Suppressor macrophage (primary cell): ENCODE data around the gene STC2.
"Not testable (repeated sequence)": the region's sequence is repeated elsewhere in the genome, so short reads cannot be mapped to it uniquely, and the experiment has no call there.

Experiments used
- DNase-seq, 4 experiments: peaks; one replicate each; pipeline ENCODE4 v3.0.0-alpha.2; 2020 to 2022
- total RNA-seq, 17 experiments: gene quantifications; one replicate each; lab custom pipeline; 2026; ENCODE audit warnings: mixed read lengths in 6 of 17, inconsistent platforms in 3 of 17; lab: John Stamatoyannopoulos, UW

The STC2 gene, protein sequence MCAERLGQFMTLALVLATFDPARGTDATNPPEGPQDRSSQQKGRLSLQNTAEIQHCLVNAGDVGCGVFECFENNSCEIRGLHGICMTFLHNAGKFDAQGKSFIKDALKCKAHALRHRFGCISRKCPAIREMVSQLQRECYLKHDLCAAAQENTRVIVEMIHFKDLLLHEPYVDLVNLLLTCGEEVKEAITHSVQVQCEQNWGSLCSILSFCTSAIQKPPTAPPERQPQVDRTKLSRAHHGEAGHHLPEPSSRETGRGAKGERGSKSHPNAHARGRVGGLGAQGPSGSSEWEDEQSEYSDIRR
- total RNA-seq: 0 to 2.2 (median 0.03) reads per million in 17 experiments

DNA sequence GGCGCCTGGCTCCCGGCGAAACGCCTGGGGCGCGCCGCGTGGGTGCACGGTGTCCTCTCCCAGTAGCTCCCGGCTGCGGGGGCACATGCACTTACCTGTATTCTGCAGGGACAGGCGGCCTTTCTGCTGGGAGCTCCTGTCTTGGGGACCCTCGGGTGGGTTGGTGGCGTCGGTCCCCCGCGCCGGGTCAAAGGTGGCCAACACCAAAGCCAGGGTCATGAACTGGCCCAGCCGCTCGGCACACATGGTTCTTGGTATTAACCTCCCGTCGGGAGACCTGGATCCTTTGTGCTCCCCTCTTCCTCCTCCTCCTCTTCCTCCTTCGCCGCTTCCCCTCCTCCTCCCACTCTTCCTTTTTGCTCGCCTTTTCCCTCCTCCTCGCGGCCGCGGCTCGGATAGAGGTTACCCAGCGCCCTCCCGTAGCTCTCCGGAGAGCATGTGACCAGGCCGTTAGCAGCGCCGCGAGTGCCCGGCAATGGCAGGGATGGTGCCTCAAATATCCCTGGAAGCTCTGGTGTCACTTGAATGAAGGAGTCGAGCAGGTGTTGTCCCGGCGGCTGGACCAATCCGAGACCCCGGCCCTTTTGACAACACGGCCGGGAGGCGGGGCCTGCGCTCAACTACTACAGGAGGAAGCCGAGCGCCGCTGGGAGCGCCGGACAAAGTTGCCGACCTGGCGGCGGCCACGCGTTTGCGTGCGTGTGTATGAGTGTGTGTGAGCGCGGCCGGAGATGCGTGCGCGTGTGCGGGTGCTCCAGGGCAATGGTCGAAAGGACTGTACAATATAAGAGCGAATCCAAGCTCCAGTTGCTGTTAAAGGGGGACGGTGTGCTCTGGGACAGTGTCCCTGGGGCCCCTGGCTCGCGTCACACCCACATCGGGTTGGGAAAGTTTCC lies at the start of gene STC2:
Gene STC2, minus strand, starts transcription at position 467 of the 896 bp plus-strand sequence. Its CDS starts 221 bp downstream, at position 246.
- peak in 2 of 4 experiments; percentile 24 to 48 for DNase-seq

DNA sequence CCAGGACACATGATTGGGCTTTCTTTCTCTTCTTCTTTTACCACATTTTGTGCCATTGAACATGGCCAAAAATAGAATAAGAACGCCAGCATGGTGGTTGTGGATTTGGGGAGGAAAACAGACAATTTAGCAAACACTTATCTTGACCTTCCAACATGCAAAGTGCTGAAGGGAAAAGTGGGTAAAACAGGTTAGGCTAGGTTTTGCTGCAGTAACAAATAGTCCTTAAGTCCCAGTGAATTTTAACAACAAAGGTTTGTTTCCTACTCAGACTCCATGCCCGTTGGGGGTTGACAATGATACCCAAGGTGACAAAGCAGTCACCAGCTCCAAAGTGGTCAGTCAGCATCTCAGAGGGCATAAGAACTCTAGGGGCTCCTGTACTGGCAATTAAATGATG lies 43.2 kb upstream of the STC2 start:
- no peak for DNase-seq

DNA sequence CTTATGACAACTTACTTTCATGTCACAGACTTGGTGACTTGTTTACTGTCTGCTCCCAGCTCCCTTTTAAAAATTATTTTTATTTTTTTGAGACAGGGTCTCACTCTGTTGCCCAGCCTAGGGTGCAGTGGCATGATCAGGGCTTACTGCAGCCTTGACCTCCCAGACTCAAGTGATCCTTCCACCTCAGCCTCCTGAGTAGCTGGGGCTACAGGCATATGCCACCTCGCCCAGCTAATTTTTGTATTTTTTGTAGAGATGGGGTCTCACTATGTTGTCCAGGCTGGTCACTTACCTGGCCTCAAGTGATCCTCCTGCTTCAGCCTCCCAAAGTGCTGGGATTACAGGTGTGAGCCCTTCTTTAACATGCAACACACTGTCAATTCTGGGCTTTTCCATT lies 35.2 kb upstream of the STC2 start:
- DNase-seq: not testable (repeated sequence)

DNA sequence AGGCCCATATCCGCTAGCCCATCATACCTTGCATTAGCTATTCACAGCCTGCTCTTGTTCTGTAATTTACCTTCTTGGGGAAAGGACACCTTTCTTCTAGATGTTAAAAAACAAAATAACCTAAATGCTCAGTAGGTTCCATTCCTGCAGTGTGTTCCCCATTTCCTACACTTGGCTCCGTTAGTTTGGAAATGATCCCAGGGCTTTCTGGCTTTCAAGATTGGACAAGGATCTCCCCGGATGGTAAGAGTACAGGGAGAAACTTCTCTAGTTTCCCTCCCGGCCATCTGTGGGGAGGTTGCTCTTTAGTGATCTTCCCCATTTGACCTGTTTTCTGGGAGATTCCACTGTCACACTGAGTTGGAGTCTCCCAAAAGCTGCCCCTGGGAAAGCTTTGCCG lies 27.3 kb upstream of the STC2 start:
- no peak for DNase-seq

DNA sequence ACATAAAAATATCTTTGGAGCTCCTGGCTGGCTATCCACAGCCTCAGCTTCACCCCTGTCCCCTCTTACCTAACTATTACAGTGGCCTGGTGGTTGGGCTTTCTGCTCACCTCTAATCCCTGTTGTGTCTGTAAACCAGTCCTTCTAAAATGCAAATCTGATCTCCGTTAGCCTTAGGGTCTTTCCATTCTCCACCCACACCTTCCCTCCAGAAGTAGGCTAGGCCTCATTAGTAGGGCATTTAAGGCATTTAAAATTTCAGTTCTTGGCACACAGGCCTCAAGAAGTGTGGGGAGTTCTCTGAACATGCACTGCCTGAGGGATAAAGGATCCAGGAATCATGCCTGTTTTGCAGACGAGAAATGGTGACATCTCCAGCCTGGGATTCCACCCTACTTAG lies 26.4 kb upstream of the STC2 start:
- no peak for DNase-seq

DNA sequence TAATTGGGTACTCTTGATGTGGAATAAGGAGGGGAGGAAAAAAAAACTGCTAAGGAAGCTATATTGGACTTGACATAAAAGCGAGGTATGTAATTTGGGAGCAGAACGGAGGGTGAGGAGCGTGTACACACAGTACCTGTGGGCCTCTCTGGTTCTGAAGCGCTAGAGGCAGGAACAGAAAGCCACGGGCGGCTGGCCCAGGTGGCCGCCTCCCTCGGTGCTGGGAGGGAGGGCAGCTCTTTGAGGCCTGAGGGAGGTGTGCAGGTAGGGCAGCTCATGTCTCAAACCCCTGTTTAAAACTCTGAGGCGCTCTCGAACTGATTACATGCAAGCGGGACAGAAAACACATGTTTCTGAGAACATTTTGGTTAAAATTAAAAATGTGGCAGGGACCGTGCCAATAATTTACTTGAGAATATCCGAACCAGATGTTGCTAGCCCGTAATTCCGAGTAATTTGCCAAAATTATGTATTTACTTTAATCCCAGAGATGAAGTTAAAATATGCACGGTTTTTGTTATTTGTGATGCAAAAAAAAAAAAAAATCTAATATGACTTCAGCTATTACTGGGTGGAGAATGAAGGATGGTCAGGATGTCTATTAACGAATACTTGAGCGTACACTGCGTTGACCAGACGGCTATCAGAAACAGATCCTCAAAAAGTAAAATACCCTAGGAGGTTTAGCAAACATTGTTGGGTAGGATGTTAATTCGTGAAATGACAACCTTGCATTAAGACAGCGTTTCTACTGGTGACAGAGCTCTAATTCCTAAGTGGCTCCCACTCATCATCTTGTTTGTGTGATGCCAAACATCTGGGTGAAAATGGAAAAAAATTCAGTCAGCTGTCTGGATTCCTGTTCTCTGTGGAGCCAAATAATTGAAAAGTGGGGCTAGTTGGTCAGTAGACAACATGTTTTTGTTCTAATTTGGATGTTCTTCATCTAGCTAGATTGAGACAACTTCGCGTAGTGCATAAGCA lies 24.4 kb upstream of the STC2 start:
- DNase-seq: no peak

DNA sequence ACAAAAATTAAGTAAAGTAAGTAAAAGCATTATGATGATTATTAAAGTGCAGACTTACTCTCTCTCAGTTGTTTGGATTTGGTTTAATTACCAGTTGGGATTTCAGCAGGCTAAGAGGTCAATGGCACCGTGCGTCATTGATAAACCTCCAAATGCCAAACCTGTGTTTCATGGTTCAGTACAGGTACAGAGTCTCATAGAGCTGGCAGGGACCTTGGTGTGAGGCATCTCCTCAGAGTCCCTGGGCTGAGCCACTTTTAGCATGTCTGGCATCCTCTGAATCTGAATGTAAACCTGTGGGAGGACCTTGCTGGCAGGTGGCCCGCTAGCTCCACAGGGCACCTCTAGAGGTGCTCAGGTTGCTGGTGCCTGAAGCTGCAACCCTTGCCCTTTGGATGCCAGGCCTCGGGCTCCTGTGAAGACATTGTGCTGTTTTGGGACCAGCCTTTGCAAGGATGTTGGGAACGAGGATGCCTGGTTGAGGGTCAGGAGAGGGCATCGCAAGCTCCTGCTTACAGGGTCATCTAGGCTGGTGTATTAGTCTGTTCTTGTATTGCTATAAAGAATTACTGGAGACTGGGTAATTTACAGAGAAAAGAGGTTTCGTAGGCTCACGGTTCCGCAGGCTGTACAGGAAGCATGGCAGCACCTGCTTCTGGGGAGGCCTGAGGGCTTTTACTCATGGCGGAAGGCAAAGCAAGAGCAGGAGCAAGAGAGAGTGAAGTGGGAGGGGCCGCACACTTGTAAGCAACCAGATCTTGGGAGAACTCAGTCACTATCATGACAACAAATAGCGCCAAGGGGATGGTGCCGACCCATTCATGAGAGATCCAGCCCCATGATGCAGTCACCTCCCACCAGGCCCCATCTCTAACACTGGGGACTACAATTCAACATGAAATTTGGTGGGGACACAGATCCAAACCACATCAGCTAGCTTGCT lies 14.9 kb upstream of the STC2 start:
- DNase-seq: no peak

DNA sequence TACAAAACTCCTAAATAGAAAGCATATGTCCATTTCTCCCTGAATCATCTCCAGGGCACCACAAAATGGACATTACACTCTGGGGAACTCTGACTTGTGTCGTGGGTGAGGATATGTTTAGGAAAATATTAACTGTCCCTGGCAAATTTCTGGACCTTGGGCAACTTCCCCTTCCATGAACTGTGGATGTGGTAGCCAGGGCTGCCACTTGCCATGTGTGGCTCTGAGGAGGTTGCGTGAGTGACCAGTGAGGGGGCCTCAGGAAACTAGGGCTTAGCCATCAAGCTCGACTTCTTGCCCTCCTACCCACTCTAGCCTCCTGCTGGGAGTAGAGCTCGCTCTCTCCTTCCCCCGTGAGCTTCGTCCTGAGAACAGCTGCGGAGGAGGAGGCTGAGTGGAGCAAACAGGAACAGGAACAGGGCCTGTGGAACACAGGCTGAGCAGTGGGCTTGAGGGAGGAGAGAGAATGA lies 13.8 kb upstream of the STC2 start:
- peak; percentile 23 to 65 (median 56) for DNase-seq

DNA sequence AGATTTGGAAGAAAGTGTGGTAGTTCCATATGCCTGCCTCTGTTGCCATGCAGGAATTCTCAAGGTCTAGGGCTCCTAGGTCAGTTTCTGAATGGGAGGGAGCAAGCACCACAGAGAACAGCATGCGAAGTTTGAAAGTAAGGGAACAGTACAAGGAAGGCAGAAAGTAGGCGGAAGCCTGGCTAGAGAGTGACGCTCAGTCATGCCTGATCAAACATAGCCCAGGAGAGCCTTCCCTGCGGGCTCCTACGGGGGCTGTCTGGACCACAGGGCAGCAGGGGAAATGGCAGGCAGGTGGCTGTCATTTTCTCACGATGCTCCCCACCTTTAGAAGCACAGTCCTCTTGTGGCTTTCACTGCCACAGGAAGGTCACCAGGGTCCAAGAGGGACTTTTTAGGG lies 12.8 kb upstream of the STC2 start:
- no peak for DNase-seq

DNA sequence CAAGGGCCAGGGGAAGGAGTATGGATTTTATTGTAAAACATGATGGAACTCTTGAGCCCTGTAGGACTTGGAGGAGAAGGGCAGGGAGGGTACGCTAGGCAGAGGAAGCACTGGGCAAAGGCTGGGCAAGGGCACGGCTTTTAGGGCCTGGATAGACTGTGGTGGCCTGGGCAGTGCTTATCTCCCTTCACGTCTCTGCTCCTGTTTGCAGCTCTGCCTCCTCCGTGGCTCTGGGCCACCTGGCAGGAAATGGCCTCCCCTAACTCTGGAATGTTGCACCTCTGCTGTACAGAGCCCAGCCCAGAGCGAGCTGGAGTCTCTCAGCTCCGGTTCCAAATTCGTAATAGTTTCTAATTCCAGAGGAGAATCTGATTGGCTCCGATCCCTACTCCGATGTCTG lies 12.2 kb upstream of the STC2 start:
- no peak for DNase-seq

DNA sequence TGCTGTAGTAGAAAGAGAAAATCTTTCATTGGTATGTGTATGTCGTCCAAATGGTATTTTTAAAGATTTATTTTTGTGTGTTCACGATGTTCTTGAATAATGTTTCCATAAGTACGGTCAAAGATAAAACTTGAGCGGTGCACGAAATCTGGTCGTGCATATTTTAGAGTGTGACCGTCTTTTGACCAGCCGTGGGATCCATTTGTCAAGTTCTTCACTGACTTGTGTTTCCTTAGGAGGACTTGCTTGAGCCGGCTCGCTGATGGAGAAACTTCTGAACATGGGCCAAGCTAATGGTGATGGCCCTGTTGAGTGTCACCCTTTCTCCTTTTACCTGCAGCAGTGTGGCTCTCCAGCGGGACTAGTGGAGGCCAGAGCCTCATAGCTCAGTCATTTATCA lies 11.1 kb upstream of the STC2 start:
- no peak for DNase-seq

DNA sequence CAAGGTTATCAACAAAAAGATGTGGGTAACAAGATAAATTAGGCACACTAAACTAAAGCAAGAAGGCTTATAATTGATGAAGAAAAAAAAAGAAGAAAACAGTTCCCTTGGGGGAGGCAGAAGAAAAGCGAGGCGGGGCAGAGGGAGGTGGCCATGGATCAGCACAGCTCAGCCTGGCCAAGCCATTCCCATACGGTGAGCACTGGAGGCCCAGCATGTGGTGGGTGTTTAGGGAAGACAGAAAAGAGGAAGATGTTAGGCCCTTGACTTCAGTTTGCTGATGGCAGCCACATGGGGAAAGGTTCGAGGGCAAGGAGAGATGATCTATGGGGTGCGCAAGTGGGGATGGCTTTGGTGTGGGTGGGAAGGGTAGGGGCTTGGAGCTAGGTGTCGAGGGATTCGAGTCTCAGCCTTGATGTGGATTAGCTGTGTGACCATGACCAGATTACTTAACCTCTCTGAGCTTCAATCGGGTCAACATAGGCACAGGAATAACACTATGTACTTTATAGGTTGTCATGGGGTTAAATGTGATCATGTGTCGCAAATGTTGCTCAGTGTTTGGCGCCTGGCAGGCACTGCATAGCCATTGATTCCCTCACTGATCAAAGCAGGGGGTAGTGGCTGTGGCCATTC lies 10.3 kb upstream of the STC2 start:
- DNase-seq: peak in 3 of 4 experiments; percentile 10 to 29 (median 27)

DNA sequence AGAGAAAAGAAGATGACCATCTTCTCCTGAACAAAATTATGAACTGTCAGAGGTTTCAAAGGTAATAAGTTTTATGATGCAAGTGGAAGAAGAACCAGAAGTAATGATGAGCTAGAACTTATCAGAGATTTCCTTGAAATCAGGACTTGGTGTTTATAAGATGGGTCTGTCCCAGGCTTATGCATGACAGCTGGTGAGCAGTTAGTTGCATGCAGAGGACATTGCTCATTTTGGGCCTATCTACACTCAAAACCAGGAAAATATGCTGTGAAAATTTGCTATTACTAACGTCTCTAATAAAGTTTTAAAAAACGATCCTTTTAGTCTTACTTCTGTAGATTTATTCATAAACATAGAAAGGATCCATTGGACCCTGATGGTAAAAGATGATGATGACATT lies 6.6 kb upstream of the STC2 start:
- DNase-seq: no peak

DNA sequence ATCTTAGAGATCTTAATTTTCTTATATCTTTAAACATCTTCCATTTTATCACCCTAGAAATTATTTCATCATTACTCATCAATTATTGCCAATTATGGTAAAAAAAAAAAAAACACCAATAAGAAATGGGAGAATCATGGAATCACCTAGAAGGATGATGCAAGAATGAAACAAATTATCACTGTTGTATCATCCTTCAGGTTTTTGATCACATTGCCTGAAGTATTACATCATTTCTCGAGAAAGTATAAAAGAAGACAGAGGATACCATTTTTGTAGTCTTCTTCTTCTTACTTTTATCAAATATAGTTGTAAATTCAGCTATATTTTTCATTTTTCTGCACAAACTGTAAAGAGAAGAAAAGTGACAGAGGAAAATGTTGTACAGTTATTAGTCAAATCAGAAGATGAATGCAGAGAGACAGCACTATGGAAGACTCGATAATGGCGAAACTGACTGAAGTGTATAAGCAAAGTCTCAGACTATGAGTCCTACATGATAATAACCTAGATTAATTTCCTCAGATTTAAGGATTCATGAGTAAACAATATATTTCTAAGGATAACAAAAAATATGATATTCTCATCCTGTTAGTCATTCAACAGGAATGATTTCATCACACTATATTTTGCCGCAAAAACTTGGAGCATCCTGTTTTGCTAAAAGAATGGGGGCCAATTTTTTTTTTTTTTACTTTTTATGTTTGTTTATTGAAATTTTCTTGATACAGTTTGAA lies 5.9 kb upstream of the STC2 start:
- no peak for DNase-seq

DNA sequence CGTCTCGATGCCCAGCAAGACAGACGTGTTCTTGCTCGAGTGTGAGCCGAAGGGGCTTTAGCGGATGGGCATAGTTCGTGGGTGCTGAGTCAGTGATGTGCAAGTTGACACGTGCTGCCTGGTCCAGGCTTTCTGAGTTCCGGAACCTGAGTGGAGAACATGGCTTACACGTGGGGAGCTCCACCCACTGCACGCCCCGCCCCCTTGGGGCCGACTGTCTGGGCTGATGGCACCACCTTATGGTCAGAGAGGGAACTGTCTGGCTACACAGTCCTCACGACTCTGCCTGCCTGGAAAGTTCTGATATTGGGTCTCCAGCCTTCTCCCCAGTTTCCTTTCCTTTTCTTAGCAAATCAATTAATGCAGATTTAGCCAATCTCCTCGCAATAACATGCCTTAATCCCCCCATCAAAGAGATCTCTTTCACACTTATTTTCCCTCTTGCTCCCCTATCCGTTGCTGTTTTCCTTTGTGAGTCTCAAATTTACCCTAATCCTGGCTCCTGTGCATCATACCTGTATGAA lies 3.8 kb upstream of the STC2 start:
- peak; percentile 80 to 88 (median 82) for DNase-seq

DNA sequence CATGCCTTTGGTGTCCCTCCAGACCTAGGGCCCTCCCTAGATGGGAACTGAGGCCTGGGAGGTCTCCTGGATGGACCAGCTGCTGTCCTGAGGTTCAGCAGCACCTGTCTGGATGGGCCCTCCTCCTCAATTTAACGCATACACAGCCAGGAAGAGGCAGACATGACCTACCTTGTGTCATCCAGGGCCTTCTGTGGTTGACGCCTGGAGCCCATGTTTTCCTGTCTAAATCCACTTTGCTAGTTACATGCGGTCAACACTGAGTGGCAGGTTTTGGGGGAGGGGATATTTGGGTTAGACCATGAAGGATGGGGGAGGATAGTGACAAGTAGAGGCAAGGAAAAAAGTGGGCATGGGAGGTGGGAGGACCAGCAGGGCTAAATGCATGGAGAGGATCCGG lies 3.1 kb upstream of the STC2 start:
- DNase-seq: no peak

DNA sequence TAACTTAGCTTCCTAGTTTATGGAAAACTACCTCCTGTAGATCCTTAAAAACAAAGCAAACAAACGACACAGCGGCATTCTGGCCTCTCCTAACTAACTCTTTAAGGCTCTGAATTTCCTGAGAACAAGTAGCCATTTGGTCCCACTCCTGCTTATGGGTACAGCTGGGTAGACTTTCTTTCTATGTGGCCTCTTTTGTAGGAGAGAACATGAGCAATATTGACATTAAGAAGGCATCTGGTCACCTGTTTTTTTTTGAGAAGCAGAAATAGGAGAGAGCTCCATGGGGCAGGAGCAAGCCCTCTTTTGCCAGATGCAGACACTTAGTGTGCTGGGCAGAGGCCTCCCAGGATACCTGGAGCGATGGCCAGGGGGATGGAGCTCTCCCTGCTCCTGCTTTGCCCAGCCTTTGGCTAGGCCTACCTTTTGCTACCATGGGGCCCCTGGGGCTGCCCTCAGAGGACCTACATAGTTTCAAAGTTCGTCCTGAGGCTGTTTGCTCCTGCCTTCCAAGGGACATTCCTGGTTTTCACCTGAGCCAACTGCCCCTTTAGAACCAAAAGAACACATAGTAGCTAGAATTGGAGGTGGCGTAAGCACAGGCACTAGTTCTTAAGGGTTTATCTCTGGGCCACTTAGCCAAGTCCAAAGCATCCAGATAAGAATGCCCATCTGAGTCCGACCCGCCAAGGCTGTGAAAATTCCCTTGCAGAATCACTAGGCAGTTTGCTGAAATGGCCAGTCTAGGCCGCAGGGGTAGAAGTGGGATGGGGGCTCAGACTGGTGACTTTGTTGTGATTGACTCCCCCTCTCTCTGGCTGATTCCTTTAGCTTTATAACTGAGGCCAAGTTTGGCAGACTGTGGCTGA lies 2.4 kb upstream of the STC2 start:
- no peak for DNase-seq

DNA sequence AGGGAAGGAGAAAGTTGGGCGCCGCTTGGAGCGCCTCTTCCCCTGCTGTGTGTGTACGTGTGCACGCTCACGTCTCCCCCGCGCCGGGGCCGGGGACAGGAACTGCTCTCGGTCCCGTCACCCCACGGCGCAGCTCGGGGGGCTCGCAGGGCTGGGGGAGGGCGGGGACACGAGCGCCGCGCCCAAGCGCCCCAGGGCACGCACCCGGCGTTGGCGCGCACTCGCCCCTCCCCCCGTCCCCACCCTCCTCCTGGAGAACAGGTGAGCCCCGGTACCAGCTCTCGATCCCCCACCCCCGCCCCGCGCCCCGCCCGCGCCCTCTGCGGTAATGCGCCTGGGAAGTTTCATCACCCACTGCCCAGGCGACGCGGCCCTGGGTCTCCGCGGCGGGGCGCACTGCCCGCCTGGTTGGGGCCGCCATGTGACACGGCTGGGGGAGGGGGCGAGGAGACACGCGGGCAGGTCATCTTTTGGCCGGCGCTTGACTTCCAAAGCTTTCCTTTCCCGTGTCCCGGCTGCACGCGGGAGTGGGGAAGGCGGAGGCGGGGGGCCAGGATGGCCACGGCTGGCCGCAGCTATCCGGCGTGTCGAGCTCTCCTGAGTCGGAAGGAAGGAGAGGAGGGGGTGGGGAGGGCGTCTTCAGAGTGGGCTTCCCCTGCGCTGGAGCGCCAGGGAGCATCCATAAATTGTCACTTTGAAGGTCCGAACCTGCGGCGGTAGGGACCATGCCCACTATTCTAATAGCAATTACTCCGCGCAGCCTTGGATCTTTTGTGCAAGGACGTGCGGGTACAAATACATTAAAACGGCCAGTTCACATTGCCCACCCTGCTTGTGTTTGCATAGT lies 1.5 kb upstream of the STC2 start:
- DNase-seq: no peak
